ENCODE results near the gene ZNF473.

Gene ZNF473

DNA sequence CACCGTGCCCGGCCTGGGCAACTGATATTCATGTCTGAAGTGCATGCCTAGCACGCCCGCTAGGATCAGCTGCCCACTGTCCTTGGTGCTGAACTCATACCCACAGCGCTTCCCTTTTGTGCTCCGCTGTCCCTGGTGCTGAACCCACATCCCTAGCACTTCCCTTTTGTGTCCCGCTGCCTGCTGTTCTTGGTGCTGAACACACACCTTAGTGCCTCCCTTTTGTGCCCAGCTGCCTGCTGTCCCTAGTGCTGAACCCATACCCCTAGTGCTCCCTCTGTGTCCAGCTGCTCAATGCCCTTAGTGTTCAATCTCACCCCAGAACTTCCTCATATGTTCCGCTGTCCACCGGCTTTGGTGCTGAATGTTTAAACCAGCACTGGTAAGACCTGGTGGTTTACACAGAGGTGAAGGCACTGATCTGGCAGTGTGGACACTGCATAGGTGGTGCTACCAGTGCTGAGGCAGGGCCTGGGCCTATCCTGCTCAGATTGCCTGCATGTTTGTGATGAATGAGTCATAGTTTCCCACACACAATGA, 38.6 kb upstream of the ZNF473 start:
- DNase-seq (ENCODE audit: low read depth), result peak; percentile 99
- H3K4me3 ChIP-seq (ENCODE audit: low read depth, low read length), result no peak overlapping the region
- TF ChIP-seq MAX (IDR thresholded peaks at IDR 0.05; ENCODE audit: low read depth, low read length) (peak; percentile 98), MYC (IDR thresholded peaks at IDR 0.05; ENCODE audit: low read depth, low read length) (peak; percentile 94), CTCF (IDR thresholded peaks at IDR 0.05; ENCODE audit: low read depth, low read length) (no peak), POLR2A (IDR thresholded peaks at IDR 0.05; ENCODE audit: extremely low read depth, insufficient read length) (no peak)

GRCh38 chr19:49988007-49988406, 37.8 kb upstream of the ZNF473 start:
- H3K4me3 ChIP-seq (ENCODE audit: low read depth, low read length), result no peak overlapping the region
- no peak for TF ChIP-seq CTCF (IDR thresholded peaks at IDR 0.05; ENCODE audit: low read depth, low read length)
- TF ChIP-seq POLR2A (IDR thresholded peaks at IDR 0.05; ENCODE audit: extremely low read depth, insufficient read length), result no peak
- TF ChIP-seq MYC (IDR thresholded peaks at IDR 0.05; ENCODE audit: low read depth, low read length), result no peak
- TF ChIP-seq MAX (IDR thresholded peaks at IDR 0.05; ENCODE audit: low read depth, low read length), result no peak
- no peak for DNase-seq (ENCODE audit: low read depth)

- no peak for DNase-seq (ENCODE audit: low read depth)
- no peak for TF ChIP-seq MYC (IDR thresholded peaks at IDR 0.05; ENCODE audit: low read depth, low read length)
- no peak for TF ChIP-seq MAX (IDR thresholded peaks at IDR 0.05; ENCODE audit: low read depth, low read length)
- no peak for TF ChIP-seq CTCF (IDR thresholded peaks at IDR 0.05; ENCODE audit: low read depth, low read length)
- no peak for TF ChIP-seq POLR2A (IDR thresholded peaks at IDR 0.05; ENCODE audit: extremely low read depth, insufficient read length)
- H3K4me3 ChIP-seq (ENCODE audit: low read depth, low read length), result no peak overlapping the region
Observed at GRCh38 chr19:49988433-49988832, 37.4 kb upstream of the ZNF473 start.

GRCh38 chr19:49997709-49998108, 28.1 kb upstream of the ZNF473 start:
- TF ChIP-seq MYC (IDR thresholded peaks at IDR 0.05; ENCODE audit: low read depth, low read length) (no peak), POLR2A (IDR thresholded peaks at IDR 0.05; ENCODE audit: extremely low read depth, insufficient read length) (no peak), MAX (IDR thresholded peaks at IDR 0.05; ENCODE audit: low read depth, low read length) (peak; percentile 40; the same call in 1 of the 2 replicates), CTCF (IDR thresholded peaks at IDR 0.05; ENCODE audit: low read depth, low read length) (no peak)
- peak; percentile 61 for DNase-seq (ENCODE audit: low read depth)
- H3K4me3 ChIP-seq (ENCODE audit: low read depth, low read length), result no peak overlapping the region

GRCh38 chr19:49999371-50000010, 26.3 kb upstream of the ZNF473 start:
- DNase-seq (ENCODE audit: low read depth), result no peak
- no peak for TF ChIP-seq CTCF (IDR thresholded peaks at IDR 0.05; ENCODE audit: low read depth, low read length)
- no peak for TF ChIP-seq MYC (IDR thresholded peaks at IDR 0.05; ENCODE audit: low read depth, low read length)
- no peak for TF ChIP-seq POLR2A (IDR thresholded peaks at IDR 0.05; ENCODE audit: extremely low read depth, insufficient read length)
- no peak for TF ChIP-seq MAX (IDR thresholded peaks at IDR 0.05; ENCODE audit: low read depth, low read length)
- no peak overlapping the region for H3K4me3 ChIP-seq (ENCODE audit: low read depth, low read length)

Measured in NB4 (cell line).